HG02938 (cell line): Measurements from ENCODE around the gene TMC3.

Source experiments
- ATAC-seq: cut with Tn5 transposase; IDR thresholded peaks from one replicate; pipeline ENCODE4 v1.9.1; 2021; ENCODE audit warnings: mild to moderate bottlenecking, moderate library complexity; ENCODE audit not compliant: unreplicated experiment

TMC3 gene

DNA sequence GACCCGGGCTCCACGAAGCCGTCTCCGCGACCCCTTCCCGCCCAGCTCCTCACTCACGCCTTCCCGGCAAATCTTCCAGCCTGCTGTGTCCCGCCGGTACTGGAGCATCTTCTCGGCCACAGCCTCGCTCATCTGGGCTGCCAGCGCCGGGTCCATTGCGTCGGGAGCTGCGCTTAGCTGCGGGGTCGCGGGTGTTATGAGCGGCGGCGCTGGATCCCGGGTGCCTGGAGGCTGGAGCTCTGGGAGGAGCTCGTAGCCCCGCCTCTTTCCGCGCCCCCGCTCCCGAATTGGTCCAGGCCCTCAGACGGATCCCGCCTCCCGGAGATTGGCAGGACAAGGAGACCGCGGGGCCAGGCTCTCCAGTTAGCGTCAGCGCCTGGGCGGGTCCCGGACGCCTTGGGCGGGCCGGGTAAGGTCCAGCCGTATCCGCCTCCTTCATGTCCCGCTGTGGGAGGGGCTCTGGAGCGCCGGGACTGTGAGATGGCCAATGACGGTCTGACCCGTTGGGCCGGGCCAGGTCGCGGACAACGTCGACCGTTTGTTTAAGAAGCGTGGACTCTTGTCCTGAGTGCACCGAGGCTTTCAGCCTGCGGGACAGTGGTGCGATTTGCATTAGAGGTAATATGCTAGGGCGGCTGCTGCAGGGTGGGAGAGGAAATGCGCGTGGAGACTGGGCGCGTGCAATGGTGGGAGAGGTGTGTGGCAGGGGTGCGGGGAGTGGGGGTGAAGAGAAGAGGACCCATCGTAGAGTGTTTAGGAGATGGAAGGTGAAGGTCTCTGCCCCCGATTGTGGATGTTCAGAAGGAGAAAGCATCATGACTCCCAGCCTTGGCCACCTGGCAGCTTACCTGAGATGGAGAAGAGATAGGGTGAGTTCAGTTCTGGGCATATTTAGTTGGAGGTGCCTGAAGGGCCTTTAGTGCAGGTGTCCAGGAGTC is 49.8 kb downstream of the TMC3 start, which contains the start of gene STARD5:
TSS of gene STARD5 (minus strand) at position 198 of the 938 bp plus-strand sequence. CDS start at position 156, 42 bp downstream.
- peak; percentile 99 for ATAC-seq

DNA sequence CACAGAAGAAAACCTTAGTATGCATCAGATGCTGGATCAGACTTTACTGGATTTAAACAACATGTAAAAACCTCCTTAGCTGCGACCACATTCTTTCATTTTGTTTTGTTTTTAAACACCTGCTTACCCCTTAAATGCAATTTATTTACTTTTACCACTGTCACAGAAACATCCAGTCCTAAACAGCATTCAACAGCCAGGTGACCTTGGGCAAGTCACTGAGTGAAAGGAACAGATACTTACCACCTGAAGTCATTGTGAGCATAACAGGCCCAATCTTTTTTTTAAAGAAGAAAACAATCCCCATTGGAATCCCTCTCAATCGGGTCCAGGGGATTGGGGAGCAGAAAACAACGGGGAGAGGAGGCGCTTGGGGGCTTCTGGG is 50.5 kb downstream of the TMC3 start:
- peak; percentile 28 for ATAC-seq

DNA sequence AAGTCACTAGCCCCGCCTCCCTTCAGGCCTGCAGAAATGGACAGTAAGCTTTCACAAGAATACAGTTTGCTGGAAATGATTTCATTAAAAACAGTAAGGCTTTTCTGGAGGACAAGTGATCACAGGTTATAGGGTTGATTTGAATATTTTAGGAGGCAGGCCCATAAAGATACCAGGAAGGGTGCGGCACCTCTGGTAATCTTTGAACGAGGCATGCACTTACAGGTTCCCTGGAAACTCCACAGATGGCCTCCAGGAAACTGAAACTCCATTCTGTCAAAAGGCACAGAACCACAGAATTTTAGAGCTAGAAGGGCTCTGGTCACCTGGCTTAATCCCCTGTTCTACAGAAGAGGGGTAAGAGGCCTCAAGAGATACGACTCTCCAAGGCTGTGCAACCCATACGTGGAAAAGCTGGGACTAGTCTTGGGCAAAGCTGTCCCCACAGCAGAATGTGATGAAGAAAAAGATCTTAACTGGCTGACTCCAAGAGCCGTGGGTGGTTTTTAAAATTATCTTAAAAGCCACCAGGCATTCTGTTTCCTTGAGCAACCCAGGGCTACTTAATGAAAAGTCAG is 51.2 kb downstream of the TMC3 start:
- no peak for ATAC-seq

DNA sequence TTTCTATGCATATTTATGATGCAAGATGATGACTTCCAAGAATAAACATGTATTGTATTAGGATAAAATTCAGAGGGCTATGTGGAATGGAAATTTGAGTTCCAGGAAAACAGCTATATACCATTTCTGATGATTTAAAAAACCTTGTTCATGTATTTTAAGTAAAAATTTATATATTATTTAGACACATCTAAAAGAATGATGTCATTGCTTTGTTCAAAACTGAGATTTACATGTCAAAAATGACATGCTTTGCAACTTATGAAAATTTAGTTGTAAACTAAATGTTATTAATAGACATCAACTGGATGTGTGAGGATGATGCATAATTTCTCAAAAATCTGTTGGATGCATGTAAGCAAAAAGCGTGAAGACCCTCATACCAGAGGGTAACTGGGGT is 52.3 kb downstream of the TMC3 start:
- no peak for ATAC-seq

DNA sequence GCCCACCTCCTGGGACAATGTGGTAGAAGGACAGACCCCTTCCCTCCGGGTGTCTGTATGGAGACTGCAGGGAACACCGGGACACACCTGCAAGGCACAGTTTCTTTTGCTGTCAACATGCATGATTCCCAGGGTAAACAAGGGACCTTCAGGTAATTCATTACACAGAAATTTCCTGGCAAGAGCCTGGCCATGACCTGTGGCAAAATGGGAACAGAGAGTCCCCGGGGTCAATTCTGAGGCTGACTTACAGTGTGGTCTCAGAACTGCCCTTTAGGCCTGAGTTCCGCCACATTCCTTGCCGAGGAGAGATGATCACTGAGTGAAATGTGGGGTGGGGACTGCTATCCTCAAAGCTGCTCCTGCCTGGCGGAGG is 56.4 kb downstream of the TMC3 start:
- no peak for ATAC-seq

DNA sequence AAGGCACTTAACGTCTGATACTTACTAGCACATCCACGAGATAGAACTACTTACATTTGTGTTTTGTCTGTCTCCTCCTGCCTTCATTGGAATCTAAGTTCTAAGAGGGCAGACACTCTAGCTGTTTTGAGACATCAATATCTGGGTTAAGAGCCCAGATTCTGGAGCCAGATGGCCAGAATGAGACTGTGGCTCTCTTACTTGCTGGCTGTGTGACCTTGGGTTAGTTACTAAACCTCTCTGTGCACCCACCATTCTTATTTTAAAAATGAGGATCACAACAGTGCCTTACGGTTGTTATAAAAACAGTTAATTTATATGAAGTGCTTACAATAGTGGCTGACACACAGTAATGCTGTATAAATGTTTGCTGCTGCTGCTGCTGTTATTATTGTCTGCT is 57.7 kb downstream of the TMC3 start:
- ATAC-seq: no peak

DNA sequence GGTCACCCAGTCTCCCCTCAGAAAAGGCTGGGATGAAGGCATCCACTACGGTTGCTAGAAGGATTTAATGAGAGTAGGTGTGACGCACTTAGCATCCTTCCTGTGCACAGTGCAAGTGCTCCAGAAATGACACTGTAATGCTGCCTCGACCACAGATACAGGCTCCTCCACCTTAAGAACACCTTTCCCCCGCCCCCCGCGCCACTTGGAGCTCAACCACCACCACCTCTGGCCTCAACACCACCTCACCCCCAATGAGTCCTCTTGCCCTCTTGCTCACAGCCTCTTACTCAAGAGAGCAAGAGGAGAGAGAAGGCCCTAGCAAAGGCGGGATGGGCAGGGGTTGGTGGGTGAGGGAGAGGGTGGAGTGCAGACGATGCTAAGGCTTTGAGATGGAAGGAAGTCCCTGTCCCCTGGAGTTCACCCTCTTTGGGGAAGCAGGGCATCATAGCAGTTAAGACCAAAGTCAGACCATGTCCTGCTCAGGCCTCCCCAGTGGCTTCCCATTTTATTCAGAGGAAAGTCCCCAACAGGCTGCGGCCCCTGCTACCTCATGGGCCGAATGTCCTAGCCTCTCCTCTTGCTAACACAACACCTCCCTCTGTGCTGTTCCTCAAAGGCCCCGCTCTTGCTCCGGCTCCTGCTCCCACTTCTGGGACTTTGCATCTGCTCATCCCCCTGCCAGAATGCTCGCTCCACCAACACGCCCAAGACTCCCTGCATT is 58.4 kb downstream of the TMC3 start:
- ATAC-seq: no peak

DNA sequence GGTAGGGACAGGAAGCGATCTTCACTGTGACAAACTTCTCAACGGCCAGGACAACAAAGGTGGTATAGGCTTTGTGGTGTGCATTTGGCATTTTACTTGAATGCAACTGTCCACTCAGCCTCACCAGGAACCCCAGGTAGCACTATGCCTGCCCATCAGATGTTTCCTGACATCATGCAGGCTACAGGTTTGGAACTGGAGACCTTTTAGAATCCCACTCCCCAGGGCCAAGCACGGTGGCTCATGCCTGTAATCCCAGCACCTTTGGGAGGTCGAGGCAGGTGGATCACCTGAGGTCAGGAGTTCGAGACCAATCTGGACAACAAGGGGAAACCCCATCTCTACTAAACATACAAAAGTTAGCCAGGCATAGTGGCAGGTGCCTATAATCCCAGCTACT is 59.6 kb downstream of the TMC3 start:
- ATAC-seq: no peak

DNA sequence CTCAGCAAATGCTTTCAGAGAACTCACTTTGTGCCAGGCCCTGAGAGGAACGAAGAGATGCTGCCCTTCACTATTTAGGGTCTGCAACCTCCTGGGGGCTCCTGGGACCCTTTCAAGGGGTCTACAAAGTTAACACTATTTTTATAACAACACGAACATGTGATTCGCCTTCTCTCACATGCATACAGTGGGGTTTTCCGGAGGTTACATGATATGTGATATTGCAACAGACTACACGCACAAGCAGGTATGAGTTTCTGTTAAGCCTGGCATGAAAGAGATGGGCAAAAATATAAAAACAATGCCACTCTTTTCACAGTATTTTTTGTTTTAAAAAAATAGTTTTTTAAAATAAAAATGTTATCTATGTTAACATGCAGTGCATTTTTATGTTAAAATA is 60.3 kb downstream of the TMC3 start:
- no peak for ATAC-seq

DNA sequence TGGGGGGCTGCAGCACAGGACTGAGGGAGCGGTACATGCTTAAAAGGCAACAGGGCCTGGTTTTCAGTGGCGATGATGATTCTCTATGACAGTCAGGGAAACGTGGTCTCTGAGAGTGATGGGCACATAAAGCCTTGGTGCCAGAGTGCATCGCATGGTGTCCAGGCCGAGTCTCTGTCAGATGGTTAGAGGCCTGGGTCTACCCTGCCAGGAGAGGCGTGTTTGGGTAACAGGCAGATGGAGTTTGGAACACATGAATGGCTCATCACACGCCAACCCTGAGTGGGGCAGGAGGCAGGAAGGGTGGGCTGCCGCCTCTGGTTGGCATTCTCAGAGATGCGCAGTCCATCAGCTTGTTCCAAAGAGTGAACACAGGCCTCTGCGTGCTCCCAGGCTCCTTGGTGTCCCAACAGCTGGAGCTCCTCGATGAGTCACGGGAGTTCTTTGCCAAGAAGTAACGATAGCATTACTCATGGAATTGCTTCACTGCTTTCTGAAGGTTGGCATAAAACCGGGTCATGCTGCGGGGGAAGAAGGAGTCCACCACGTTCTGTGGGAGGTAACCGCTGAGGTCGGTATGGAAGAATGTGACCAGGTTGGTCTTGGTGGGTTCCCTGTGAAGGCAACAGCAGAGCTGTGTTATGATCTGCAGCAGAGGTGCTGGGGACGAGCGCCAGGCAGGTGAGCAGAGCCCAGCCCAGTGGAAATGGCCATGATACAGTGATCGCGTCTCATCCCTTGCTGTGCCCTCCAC is 61.0 kb downstream of the TMC3 start:
- no peak for ATAC-seq

DNA sequence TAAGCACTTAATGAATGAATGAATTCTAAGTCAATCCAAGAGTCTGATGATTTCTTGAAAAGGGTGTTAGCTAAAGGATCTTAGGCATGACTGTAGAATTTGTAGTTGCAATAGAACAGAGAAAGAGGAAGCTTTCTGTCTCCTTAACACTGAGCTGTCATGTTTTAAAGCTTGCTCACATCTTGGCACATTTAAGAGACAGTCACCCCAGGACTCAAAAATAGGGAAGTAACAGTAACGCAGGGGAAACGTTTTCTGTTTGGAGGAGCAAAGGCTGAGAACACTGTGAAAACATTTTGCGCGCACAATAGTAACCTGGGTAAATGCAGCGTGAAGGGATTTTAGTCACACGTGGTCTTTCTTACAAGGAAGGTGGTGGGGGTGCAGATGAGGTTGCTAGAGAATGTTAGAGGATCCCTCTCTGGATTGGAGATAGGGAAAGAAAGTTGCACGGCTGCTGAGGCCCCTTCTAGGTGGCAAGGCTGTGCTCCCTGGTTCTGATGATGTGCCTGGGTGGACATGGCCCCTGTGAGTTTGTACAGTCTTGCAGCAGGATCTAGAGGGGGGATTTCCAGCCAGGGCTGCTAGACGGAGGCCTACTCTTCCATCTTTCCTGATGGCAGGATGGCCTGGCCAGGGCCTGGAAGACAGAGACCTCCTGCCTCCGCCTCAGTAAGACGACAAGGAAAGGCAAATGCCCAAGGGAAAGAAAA is 62.1 kb downstream of the TMC3 start:
- ATAC-seq: peak; percentile 61

DNA sequence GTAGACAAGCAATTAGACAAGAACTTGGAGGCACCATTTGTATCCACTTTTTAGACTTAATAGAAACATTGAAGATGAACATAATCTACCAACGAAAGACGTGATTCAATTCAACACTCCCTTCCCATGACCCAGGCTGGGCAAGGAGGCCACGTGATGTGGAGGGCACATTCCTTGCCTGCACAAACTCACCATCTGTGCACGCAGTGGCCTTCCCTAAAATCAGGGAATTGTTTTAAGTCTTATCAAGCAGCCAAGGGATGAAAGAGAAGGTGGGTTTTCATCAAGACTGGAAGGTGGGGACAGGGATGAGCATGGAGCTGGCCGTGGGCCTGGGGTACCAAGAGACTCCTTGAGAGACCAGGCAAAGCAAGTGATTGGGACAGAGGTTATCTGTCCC is 63.5 kb downstream of the TMC3 start:
- ATAC-seq: no peak

DNA sequence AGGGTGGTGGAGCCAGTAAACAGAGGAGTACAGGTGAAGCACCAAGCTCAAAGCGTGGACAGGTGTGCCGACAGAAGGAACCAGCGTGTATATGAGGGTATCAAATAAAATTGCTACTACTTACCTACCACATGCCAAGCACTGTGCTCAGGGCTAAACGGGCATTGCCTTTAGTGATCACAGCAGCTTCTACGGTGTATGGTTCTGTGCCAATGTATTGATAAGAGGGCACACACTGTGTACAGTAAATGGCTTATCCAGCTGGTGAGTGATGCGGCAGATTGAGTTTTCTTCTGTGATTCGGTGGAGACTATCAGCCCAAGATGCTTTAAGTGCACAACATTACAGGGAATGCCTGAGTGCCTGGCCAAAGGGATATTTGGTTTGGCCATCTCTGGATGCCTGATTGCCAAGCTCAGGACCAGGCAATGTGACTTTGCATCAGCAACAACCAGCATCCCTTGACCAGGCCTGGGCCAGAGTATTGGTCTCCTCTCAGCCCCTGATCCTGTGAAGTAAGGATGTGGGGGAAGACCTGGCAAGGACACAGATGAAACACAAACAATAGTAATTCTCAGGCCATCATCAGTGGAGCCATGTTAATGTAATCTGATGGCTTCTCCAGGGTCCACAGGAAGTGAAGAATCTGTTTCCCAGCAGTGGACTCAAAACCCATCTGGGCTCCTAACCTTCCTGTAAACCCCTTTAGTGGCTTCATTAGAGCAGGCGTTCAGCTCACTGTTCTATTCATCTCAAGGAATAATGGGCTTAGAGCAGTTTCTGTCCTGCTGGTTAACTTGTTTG is 64.2 kb downstream of the TMC3 start:
- no peak for ATAC-seq

DNA sequence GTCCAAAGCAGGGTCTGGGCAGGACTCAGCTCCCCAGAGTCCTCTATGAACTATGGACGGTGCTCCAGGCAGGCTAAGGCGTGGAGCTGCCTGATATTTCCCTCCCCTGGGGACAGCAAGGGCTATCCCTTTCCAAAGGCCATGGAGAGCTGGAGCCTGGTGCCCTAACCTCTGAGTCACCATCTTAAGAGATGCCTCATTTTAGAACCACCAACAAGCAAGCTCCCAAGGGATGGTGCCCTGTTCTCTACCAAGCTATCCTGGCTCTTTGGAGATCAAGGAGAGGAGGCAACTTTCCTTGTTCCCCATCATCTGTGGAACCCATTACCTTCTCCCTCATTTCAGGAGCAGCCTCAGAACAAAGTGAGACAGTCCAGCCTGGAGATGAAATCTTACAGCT is 65.8 kb downstream of the TMC3 start:
- no peak for ATAC-seq

DNA sequence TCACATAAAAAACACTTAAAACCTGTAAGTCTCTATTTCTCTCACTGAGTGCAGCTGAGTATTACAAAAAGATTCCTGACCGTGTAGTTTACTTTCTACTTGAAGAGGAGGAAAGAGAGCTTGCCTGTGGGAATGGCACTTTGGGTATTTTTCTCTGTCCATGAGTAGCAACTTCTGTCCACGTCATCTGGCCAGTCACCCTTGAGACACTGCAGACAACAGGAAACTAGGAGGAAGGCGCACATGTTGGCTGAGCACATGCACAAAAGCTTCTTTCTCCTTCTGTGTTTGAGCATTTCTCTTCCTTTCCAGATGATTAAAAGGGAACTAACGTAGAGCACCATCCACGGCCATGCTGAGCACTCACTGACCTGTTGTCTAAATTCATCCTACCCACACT is 69.8 kb downstream of the TMC3 start:
- ATAC-seq: no peak

DNA sequence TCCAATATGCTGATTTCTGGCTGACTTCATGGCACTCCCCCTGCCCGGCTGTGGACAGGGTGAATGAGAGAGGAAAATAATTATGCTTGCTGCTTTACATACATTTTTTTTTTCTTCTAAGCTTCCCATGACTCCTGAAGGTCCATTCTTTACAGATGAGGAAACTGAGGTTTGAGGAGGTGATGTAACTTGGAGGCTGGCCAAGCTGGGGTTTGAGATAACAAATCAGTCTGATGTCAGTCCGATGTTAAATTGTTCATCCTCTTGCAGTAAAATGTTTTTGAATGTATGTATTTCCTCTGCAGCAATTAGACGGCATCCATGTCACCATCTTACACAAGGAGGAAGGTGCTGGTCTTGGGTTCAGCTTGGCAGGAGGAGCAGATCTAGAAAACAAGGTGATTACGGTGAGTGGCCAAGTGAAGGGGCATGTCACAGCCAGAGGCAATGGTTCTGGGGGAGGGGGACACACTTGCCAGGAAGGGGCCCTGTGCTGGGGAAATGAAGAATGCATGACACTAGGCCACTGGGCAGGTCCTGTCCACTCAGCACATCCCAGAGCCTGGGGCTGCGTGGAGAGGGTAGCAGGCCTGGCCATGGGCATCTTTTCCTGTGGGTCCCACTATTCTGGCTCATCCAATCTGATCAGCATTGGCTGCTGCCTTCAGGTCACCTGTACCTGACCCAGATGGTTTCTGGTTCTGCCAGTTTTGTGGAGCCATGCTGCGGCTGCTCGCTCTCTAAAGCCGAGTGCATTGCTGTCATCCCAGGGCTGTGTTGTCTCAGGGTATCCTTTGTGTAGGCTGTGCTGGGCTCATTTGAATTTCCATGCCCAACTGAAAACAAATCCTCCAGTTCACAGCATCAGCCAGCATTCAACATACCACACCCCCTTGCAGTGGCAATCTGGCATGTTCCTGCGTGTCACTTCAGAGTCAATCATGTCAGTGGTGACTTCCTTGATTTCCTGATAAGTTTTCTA is 70.5 kb downstream of the TMC3 start:
- no peak for ATAC-seq

DNA sequence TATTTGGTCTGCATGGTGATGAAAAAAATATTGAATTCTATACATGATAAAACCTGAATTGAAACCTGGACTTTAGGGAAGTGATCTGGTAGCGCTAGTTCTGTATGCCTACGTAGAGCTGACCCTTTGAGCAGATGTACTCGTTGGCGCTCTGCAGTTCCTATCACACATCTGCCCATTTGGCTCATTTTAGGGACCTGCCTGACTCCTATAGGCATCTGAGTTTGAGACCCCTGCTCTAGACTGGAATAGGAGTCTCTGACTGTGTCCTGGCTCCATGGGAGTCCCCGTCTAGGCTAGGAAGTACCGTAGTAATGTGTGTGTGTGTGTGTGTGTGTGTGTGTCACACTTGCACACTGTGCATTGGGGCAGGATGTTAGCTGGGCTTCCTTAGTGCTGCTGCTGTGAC is 71.3 kb downstream of the TMC3 start:
- peak; percentile 26 for ATAC-seq

DNA sequence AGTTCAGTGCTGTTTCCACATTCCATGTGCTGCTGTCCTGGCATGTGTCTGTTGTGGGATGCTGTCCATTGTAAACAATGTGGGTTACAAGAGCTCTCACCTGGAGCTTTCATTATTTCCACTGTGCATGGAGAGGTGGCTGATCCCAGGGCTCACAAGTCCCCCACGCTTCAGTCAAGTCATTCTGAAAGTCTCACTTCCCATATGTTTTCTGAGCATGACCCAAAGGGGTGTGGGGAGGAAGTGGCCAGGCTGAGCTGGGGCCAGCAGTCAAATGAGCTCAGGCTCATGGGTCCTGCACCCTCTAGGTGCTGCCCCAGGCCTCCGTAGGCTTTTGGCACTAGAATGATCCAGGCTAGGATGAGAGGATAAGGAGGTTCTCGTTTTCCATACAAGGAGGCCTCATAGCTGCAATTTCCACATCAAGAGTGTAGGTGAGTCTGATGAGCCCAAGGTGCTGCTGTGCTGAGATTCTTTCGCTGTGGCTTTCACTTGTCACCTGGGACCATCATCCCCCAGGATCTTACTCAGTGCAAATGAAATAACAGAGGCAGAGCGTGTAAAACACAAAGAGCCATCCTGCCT is 72.1 kb downstream of the TMC3 start:
- peak; percentile 77 for ATAC-seq
